22Rv1 (cell line): ENCODE results near the gene ABCF3.

ENCODE experiments used
- H3K27ac ChIP-seq: fragments of 450-650 bp; 2 replicates; pipeline ENCODE4 v1.5.1; 2017
- ZFX ChIP-seq: fragments of 450-650 bp; IDR thresholded peaks from 2 replicates; pipeline ENCODE4 v1.6.1; 2017; ENCODE audit warnings: antibody characterized with exemption, borderline replicate concordance
- TF ChIP-seq, protein P1 (sequence below): fragments of 450-650 bp; IDR thresholded peaks from 2 replicates; pipeline ENCODE4 v1.5.1; 2017; ENCODE audit warnings: mild to moderate bottlenecking

ABCF3 gene

DNA sequence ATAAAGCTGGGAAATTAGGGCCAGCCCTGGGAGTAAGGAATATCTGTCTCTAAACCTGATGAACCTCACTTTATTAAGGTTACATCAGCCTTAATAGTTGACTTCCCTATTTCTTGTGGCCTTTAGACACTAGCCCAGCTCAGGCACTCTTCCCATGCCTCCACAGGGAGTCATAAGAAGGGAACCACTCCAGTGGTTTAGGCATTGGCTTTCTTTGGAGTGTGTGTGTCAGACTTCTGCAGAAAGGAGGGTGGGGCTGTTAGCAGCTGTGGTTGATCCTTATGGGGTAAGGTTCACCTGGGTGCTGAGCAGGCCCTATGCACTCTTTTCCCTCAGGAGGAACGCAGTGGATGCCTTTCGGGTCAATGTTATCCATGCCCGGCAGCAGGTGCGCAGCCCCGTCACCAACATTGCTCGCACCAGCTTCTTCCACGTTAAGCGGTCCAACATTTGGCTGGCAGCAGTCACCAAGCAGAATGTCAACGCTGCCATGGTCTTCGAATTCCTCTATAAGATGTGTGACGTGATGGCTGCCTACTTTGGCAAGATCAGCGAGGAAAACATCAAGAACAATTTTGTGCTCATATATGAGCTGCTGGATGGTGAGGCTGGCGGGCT is 7.4 kb upstream of the ABCF3 start:
- H3K27ac ChIP-seq: no peak overlapping the region
- no peak for TF ChIP-seq ZFX
- TF ChIP-seq, protein P1, sequence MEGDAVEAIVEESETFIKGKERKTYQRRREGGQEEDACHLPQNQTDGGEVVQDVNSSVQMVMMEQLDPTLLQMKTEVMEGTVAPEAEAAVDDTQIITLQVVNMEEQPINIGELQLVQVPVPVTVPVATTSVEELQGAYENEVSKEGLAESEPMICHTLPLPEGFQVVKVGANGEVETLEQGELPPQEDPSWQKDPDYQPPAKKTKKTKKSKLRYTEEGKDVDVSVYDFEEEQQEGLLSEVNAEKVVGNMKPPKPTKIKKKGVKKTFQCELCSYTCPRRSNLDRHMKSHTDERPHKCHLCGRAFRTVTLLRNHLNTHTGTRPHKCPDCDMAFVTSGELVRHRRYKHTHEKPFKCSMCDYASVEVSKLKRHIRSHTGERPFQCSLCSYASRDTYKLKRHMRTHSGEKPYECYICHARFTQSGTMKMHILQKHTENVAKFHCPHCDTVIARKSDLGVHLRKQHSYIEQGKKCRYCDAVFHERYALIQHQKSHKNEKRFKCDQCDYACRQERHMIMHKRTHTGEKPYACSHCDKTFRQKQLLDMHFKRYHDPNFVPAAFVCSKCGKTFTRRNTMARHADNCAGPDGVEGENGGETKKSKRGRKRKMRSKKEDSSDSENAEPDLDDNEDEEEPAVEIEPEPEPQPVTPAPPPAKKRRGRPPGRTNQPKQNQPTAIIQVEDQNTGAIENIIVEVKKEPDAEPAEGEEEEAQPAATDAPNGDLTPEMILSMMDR: no peak

DNA sequence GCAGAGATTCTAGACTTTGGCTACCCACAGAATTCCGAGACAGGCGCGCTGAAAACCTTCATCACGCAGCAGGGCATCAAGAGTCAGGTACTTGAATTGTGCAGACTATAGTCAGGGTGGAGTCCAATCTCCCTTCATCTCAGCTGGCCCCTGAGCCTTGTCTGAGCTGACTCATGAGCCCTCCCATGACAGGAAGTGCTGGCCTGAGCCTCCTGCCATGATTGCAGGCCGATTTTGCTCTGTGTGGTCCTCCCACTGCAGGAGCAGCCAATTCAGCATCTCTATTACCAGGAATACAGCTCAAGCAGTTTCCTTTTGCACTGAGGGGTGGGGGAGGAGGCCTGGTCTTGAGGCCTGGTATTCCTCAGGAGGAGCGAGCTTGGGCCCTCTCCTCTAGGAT is 5.8 kb upstream of the ABCF3 start:
- TF ChIP-seq, protein P1: no peak
- no peak for TF ChIP-seq ZFX
- H3K27ac ChIP-seq: no peak overlapping the region

DNA sequence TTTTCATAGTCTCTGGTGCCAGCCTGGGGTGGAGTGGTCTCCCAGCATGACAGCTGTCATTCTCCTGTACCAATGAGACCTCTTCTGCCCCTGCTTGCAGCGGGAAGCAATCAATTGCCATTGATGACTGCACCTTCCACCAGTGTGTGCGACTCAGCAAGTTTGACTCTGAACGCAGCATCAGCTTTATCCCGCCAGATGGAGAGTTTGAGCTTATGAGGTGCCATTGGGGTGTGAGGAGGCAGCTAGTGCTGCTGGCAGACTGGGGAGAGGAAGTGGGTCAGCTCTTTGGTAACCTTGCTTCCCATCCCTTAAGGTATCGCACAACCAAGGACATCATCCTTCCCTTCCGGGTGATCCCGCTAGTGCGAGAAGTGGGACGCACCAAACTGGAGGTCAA is 4.4 kb upstream of the ABCF3 start:
- TF ChIP-seq, protein P1: no peak
- TF ChIP-seq ZFX: no peak
- no peak overlapping the region for H3K27ac ChIP-seq

DNA sequence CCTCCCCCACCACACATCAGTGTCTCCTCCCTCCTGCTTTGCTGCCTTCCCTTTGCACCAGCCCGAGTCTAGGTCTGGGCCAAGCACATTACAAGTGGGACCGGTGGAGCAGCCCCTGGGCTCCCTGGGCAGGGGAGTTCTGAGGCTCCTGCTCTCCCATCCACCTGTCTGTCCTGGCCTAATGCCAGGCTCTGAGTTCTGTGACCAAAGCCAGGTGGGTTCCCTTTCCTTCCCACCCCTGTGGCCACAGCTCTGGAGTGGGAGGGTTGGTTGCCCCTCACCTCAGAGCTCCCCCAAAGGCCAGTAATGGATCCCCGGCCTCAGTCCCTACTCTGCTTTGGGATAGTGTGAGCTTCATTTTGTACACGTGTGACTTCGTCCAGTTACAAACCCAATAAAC is 2.3 kb upstream of the ABCF3 start:
- H3K27ac ChIP-seq: peak overlapping the region; percentile 83
- TF ChIP-seq, protein P1: no peak
- TF ChIP-seq ZFX: no peak

DNA sequence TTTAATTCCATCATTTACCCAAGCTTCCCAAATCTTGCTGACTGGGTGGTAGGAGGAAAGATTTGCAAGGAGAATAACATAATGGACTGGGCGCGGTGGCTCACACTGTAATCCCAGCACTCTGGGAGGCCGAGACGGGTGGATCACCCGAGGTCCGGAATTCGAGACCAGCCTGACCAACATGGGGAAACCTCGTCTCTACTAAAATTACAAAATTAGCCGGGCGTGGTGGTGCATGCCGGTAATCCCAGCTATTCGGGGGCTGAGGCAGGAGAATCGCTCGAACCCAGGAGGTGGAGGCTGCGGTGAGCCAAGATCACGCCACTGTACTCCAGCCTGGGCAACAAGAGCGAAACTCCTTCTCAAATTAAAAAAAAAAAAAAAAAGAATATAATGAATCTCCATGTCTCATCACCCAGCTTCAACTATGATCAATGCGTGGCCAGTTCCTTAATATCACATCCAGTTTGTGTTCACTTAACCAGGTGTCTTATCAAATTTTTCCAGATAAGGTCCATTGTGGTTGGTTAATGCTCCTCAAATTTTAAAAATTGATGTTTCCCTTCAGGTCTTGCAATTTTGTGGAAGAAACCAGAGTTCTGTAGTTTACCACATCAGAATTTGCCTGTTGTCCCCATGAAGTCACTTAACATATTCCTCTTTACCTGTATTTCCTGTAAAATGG is 1.3 kb upstream of the ABCF3 start:
- peak overlapping the region; percentile 83 for H3K27ac ChIP-seq
- TF ChIP-seq, protein P1: no peak
- no peak for TF ChIP-seq ZFX

DNA sequence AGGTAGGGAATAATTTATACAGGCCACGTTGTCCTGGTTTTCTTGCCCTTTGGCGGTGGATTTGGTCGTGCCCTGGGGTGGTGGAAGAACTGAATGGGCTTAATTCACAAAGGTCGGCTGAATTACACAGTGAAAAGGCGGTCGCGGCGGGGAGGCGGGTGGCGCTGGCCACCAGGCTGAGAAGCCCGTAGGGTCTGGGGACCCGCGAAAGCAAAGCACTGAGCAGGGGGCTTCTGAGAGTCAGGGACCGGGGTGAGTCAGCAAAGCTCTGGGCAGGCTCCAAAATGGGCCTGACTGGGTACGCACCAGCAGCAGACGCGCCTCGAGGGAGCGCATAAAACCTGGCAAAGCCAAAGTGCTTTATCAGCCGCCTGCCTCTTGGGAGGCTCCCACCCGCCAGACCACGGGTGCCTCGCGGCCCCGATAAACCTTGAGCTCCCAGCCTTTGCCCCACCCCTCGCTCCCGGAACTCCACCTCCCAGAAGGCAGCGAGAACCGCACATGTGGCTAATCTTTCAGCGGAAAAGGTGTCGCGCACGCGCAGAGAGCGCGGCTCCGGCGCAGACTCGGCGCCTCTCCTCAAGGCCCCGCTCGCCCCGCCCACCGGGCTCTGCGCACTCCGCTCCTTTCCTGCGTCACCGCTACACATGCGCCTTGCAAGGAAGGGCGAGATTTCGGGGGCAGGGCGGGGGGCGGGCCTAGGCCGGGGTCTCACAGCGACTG is 377 bp upstream of the ABCF3 start:
- H3K27ac ChIP-seq: peak overlapping the region; percentile 83
- TF ChIP-seq, protein P1: no peak
- TF ChIP-seq ZFX: no peak

DNA sequence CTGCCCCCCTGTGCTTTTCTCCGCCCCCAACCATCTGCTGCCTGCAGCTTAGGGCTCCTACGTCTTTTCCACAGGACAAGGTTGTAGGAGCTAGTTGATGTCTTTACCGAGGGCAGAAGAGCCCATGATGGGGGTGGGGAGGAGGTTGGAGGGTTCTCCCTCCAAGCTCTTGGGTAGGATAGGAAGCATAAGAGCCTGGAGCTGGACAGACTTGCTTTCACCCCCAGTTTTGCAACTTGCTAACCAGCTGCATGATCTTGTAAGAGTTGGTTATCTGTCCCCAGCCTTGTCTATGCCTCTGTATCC is 856 bp downstream of the ABCF3 start:
- peak overlapping the region; percentile 83 for H3K27ac ChIP-seq

More for the DNA sequence above, 856 bp downstream of the ABCF3 start:
- TF ChIP-seq, protein P1: no peak
- no peak for TF ChIP-seq ZFX
